CD4-positive, alpha-beta memory T cell (primary cell): Measurements from ENCODE around the gene CNTN2. TPM values are rescaled to one million over a fixed set of nuclear protein-coding genes. Genes with fewer than 3 reads are reported as not detected.
A peak's percentile ranks its signal among the peaks of the same experiment; 100 is the strongest.

Experiments used
- CTCF ChIA-PET: fragments of 350-600 bp; sonication (Branson Sonifier 250); formaldehyde crosslinking; loops from one replicate; lab custom pipeline; 2021; ENCODE audit warnings: inconsistent platforms; ENCODE audit not compliant: partially characterized antibody; lab: Charles Lee
- POLR2A ChIA-PET: fragments of 350-600 bp; sonication (Branson Sonifier 250); formaldehyde crosslinking; loops from one replicate; lab custom pipeline; 2021; ENCODE audit not compliant: partially characterized antibody; lab: Charles Lee
- DNase-seq, 5 donors: peaks; one replicate each; pipeline versions ENCODE4 v3.0.0 to v3.0.0-alpha.2; 2020 to 2022; ENCODE audit warnings: mixed read lengths in 1 of 5
- H3K27ac ChIP-seq: one replicate; pipeline ENCODE4 v1.7.0; 2013; ENCODE audit warnings: low read depth, low read length
- H3K27me3 ChIP-seq: 2 replicates; pipeline ENCODE4 v1.7.0; 2013; ENCODE audit warnings: mild to moderate bottlenecking, low read length, moderate library complexity; ENCODE audit not compliant: insufficient read depth
- H3K36me3 ChIP-seq: 2 replicates; pipeline ENCODE4 v1.7.0; 2013; ENCODE audit warnings: mild to moderate bottlenecking, low read length, moderate library complexity; ENCODE audit not compliant: insufficient read depth
- H3K4me1 ChIP-seq: 2 replicates; pipeline ENCODE4 v1.7.0; 2013; ENCODE audit warnings: mild to moderate bottlenecking, low read length, moderate library complexity; ENCODE audit not compliant: insufficient read depth
- H3K4me3 ChIP-seq, 2 donors: one replicate each; pipeline ENCODE4 v1.7.0; 2013; ENCODE audit warnings: low read length in 2 of 2, mild to moderate bottlenecking in 1 of 2
- H3K9me3 ChIP-seq, 2 donors: one replicate each; pipeline ENCODE4 v1.7.0; 2013; ENCODE audit warnings: low read length in 2 of 2, control low read depth in 1 of 2; ENCODE audit not compliant: control insufficient read depth in 1 of 2
- H3K27ac Mint-ChIP-seq, 7 donors: one replicate each; pipeline ENCODE4 v1.8.0; 2020 to 2021; ENCODE audit warnings: mixed read lengths in 7 of 7, mild to moderate bottlenecking in 6 of 7, inconsistent platforms in 3 of 7, moderate library complexity in 3 of 7
- H3K27me3 Mint-ChIP-seq, 2 donors: one replicate each; pipeline ENCODE4 v1.8.0; 2020 to 2021; ENCODE audit warnings: mixed read lengths in 2 of 2
- H3K36me3 Mint-ChIP-seq, 2 donors: one replicate each; pipeline ENCODE4 v1.8.0; 2020 to 2021; ENCODE audit warnings: mixed read lengths in 2 of 2, inconsistent platforms in 1 of 2, mild to moderate bottlenecking in 1 of 2
- H3K4me1 Mint-ChIP-seq, 4 donors: one replicate each; pipeline ENCODE4 v1.8.0; 2020 to 2021; ENCODE audit warnings: mixed read lengths in 4 of 4, mild to moderate bottlenecking in 1 of 4
- H3K4me3 Mint-ChIP-seq, 8 donors: one replicate each; pipeline ENCODE4 v1.8.0; 2020 to 2021; ENCODE audit warnings: mixed read lengths in 8 of 8, mild to moderate bottlenecking in 7 of 8, moderate library complexity in 6 of 8, inconsistent platforms in 3 of 8
- H3K9me3 Mint-ChIP-seq, 8 donors: one replicate each; pipeline ENCODE4 v1.8.0; 2020 to 2021; ENCODE audit warnings: mixed read lengths in 8 of 8, mild to moderate bottlenecking in 5 of 8, inconsistent platforms in 3 of 8, moderate library complexity in 1 of 8
- intact Hi-C: fragments of 100-400 bp; cut with micrococcal nuclease; formaldehyde crosslinking; loops from one replicate; pipeline ENCODE4 v1.15.1; 2023
- polyA plus RNA-seq, 2 donors: library from polyadenylated mRNA; unstranded; fragments of 300-500 nt; fragmentation: Illumina TruSeq; gene quantifications; one replicate each; pipeline ENCODE4 v1.2.3, GENCODE V29; 2021
- total RNA-seq, 2 experiments: library from RNA; stranded (reverse); gene quantifications; one replicate each; pipeline ENCODE4 v1.2.3, GENCODE V29; 2021

Gene CNTN2
- total and polyA plus RNA-seq, 4 experiments from 2014 or later: not detected

- no peak for DNase-seq
- Mint-ChIP-seq H3K27me3 (no peaks in the 10 kb centered on the region), H3K27ac (no peak overlapping the region), H3K9me3 (no peaks in the 10 kb centered on the region), H3K36me3 (peaks cover 0 to 4% of the 10 kb centered on the region in 2 donors), H3K4me1 (no peaks in the 10 kb centered on the region), H3K4me3 (no peak overlapping the region)
- no peaks in the 10 kb centered on the region for H3K4me1 ChIP-seq
- intact Hi-C loops: no loop called here
- ChIA-PET CTCF (interaction anchor here (0.9 kb wide), 1 partner anchor 17 kb away, joined by 4 read pairs; no protein-coding TSS in a partner anchor), POLR2A (no interaction called here)
- no peaks in the 10 kb centered on the region for H3K27me3 ChIP-seq
- no peak overlapping the region for H3K27ac ChIP-seq
- no peaks in the 10 kb centered on the region for H3K36me3 ChIP-seq
- H3K4me3 ChIP-seq: no peak overlapping the region
- H3K9me3 ChIP-seq: no peaks in the 10 kb centered on the region
Observed at GRCh38 chr1:205077934-205078311, 34.9 kb downstream of the CNTN2 start.

DNA sequence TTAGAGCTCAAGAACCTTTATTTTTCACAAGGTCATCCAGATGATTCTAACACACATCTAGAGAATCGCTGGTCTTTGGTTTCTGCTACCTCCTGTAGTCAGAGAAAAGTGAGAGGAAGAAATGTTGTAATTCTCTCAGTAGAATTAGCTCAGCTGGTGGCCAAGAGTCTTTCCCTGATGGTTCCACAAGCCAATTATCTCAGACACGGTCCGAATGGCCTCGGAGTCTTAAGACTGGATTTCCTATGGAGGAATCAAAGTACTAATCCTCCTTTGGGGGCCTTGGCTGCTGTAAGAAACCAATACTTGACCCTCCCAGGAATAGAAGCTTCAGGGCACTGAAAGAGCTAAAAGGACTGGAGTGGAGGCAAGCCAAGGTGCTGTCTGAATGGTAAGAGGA lies 39.4 kb downstream of the CNTN2 start:
- Mint-ChIP-seq H3K4me3 (no peak overlapping the region), H3K4me1 (peaks cover 0 to 2% (median 0%) of the 10 kb centered on the region in 4 donors), H3K36me3 (peaks cover 27 to 29% of the 10 kb centered on the region in 2 donors), H3K27me3 (no peaks in the 10 kb centered on the region), H3K9me3 (no peaks in the 10 kb centered on the region), H3K27ac (no peak overlapping the region)
- no peak for DNase-seq
- H3K9me3 ChIP-seq: no peaks in the 10 kb centered on the region
- H3K4me1 ChIP-seq: no peaks in the 10 kb centered on the region
- ChIA-PET CTCF (interaction anchor here (0.8 to 1.4 kb wide), 3 partner anchors 21 to 442 kb away, joined by 3 to 4 read pairs (median 4); no protein-coding TSS in a partner anchor), POLR2A (no interaction called here)
- no peak overlapping the region for H3K27ac ChIP-seq
- intact Hi-C loops: no loop called here
- no peaks in the 10 kb centered on the region for H3K27me3 ChIP-seq
- no peak overlapping the region for H3K4me3 ChIP-seq
- H3K36me3 ChIP-seq: peaks cover 10% of the 10 kb centered on the region

GRCh38 chr1:205084360-205084759 lies 41.3 kb downstream of the CNTN2 start, which contains the start of gene TMEM81:
TMEM81 (minus strand) TSS chr1:205084460; CDS start chr1:205084320, 140 bp downstream.
- Histone ChIP-seq H3K4me3 (no peak within 1 kb of the TSS), H3K4me1 (no peaks in the 10 kb centered on the region), H3K36me3 (peaks cover 24% of the 10 kb centered on the region), H3K9me3 (no peaks in the 10 kb centered on the region), H3K27me3 (no peaks in the 10 kb centered on the region), H3K27ac (no peak within 1 kb of the TSS)
- CTCF ChIA-PET: interaction anchor here (0.6 kb wide), 1 partner anchor 168 kb away, joined by 4 read pairs; no protein-coding TSS in a partner anchor
- Mint-ChIP-seq H3K27ac (peak within 1 kb of the TSS in 2 of 7 donors; percentile 12 to 13), H3K4me1 (peaks cover 0 to 2% (median 0%) of the 10 kb centered on the region in 4 donors), H3K36me3 (peaks cover 46 to 48% of the 10 kb centered on the region in 2 donors), H3K9me3 (no peaks in the 10 kb centered on the region), H3K27me3 (no peaks in the 10 kb centered on the region), H3K4me3 (no peak within 1 kb of the TSS)
- POLR2A ChIA-PET: no interaction called here
- no peak for DNase-seq
- intact Hi-C loops: no loop called here

GRCh38 chr1:205088341-205088740 lies 45.3 kb downstream of the CNTN2 start:
- peaks cover 51% of the 10 kb centered on the region for H3K36me3 ChIP-seq
- H3K9me3 ChIP-seq: no peaks in the 10 kb centered on the region
- no peak overlapping the region for H3K4me3 ChIP-seq
- no peaks in the 10 kb centered on the region for H3K27me3 ChIP-seq
- no peak for DNase-seq
- no peak overlapping the region for H3K27ac ChIP-seq
- ChIA-PET CTCF (interaction anchor here (1.9 kb wide), 1 partner anchor 27 kb away, joined by 7 read pairs; no protein-coding TSS in a partner anchor), POLR2A (no interaction called here)
- no peak overlapping the region for H3K4me3 Mint-ChIP-seq
- no peaks in the 10 kb centered on the region for H3K9me3 Mint-ChIP-seq
- H3K27ac Mint-ChIP-seq: no peak overlapping the region
- intact Hi-C loops: no loop called here
- no peaks in the 10 kb centered on the region for H3K27me3 Mint-ChIP-seq
- no peaks in the 10 kb centered on the region for H3K4me1 ChIP-seq
- peaks cover 57 to 75% of the 10 kb centered on the region in 2 donors for H3K36me3 Mint-ChIP-seq
- peaks cover 0 to 5% (median 0%) of the 10 kb centered on the region in 4 donors for H3K4me1 Mint-ChIP-seq

DNA sequence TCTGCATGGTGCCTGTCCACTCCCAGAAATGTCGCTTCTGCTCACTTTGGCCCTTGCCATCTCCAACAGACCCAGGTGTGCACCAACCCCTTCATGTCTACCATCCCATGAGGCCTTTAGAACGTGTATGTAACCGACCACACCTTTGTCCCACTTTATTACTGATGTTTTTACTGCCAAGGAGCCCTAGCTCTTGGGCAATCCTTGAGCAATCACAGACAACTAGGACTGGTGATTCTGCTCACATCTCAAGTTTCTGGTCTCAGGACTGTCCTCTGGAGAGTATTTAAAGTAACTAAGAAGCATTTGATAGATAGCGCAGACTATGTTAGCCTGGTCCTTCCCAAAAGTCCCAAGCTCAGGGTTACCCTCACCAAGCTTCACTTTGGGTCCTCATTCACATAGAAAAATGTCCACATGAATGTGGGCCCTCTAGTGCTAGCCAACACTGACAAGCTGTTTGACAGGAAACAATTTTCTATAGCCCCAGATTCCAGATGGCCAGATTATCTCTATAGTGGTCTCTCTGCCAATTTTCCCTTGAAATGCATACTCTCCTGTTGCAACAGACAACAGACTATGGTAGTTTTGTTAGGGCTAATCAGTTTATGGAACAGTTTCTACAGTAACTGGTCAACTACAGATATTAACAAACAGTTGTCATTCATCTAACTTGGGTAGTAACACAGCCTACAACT lies 48.2 kb downstream of the CNTN2 start:
- ChIA-PET CTCF (interaction anchor here (1.2 to 1.5 kb wide), 2 partner anchors 30 to 51 kb away, joined by 3 to 6 read pairs; no protein-coding TSS in a partner anchor), POLR2A (no interaction called here)
- Histone ChIP-seq H3K4me1 (no peaks in the 10 kb centered on the region), H3K9me3 (no peaks in the 10 kb centered on the region), H3K27me3 (no peaks in the 10 kb centered on the region), H3K27ac (no peak overlapping the region), H3K4me3 (no peak overlapping the region), H3K36me3 (peaks cover 67% of the 10 kb centered on the region)
- Mint-ChIP-seq H3K36me3 (peaks cover 58 to 74% of the 10 kb centered on the region in 2 donors), H3K4me1 (peaks cover 0 to 3% (median 0%) of the 10 kb centered on the region in 4 donors), H3K9me3 (no peaks in the 10 kb centered on the region), H3K27me3 (no peaks in the 10 kb centered on the region), H3K27ac (peak overlapping the region in 4 of 7 donors; percentile 15 to 48 (median 30)), H3K4me3 (no peak overlapping the region)
- intact Hi-C loops: no loop called here
- no peak for DNase-seq

- ChIA-PET POLR2A (no interaction called here), CTCF (no interaction called here)
- H3K27ac ChIP-seq: no peak overlapping the region
- Mint-ChIP-seq H3K27me3 (no peaks in the 10 kb centered on the region), H3K4me1 (peaks cover 0 to 3% (median 0%) of the 10 kb centered on the region in 4 donors), H3K27ac (peak overlapping the region in 1 of 7 donors; percentile 6), H3K36me3 (peaks cover 70 to 86% of the 10 kb centered on the region in 2 donors), H3K9me3 (peaks cover 0 to 2% (median 0%) of the 10 kb centered on the region in 8 donors), H3K4me3 (no peak overlapping the region)
- H3K36me3 ChIP-seq: peaks cover 89% of the 10 kb centered on the region
- H3K9me3 ChIP-seq: no peaks in the 10 kb centered on the region
- H3K27me3 ChIP-seq: no peaks in the 10 kb centered on the region
- no peaks in the 10 kb centered on the region for H3K4me1 ChIP-seq
- intact Hi-C loops: no loop called here
- no peak overlapping the region for H3K4me3 ChIP-seq
- no peak for DNase-seq
Observed at GRCh38 chr1:205095422-205095821, 52.4 kb downstream of the CNTN2 start.

DNA sequence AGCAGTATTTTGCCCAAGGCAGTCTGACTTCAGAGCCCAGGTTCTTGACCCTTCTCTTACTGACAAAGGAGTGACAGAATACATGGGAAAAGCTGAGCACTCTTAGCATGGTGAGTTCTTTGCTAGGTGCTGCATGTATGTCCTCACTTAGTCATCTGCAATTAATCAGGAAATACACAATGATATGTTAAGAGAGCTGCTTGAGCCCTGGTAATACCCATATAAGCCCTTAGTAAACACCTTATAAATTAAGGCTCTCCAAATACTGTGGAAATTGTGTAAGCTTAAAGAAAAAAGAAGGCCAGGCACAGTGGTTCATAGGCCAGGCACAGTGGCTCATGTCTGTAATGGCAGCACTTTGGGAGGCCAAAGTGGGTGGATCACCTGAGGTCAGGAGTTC lies 55.2 kb downstream of the CNTN2 start:
- Histone ChIP-seq H3K27me3 (no peaks in the 10 kb centered on the region), H3K9me3 (no peaks in the 10 kb centered on the region), H3K4me3 (no peak overlapping the region), H3K36me3 (peaks cover 90% of the 10 kb centered on the region), H3K4me1 (no peaks in the 10 kb centered on the region), H3K27ac (no peak overlapping the region)
- POLR2A ChIA-PET: no interaction called here
- no peaks in the 10 kb centered on the region for H3K27me3 Mint-ChIP-seq
- no peak for DNase-seq
- no peak overlapping the region for H3K27ac Mint-ChIP-seq
- peaks cover 0 to 2% (median 0%) of the 10 kb centered on the region in 4 donors for H3K4me1 Mint-ChIP-seq
- no peak overlapping the region for H3K4me3 Mint-ChIP-seq
- H3K9me3 Mint-ChIP-seq: peaks cover 0 to 2% (median 0%) of the 10 kb centered on the region in 8 donors
- intact Hi-C loops: no loop called here
- CTCF ChIA-PET: no interaction called here
- H3K36me3 Mint-ChIP-seq: peaks cover 74 to 90% of the 10 kb centered on the region in 2 donors
